K562 (cell line): Measurements from ENCODE around the gene TCF21. TPM values are rescaled to one million over a fixed set of nuclear protein-coding genes. Genes with fewer than 3 reads are reported as not detected.
"Not testable (repeated sequence)": the region's sequence is repeated elsewhere in the genome, so short reads cannot be mapped to it uniquely, and the experiment has no call there.

Experiments used
- ATAC-seq: fragments of 200-7000 bp; cut with Tn5 transposase; 3 replicates; pipeline ENCODE4 v1.9.1; 2020; ENCODE audit warnings: moderate library complexity
- BruUV-seq: library from RNA; stranded (reverse); fragments of 400-500 nt; replicated peaks from 2 replicates; lab custom pipeline; 2021; lab: Mats Ljungman, UMichigan
- CTCF ChIA-PET: fragments of 300-600 bp; formaldehyde crosslinking; extraction: SDS; loops from one replicate; lab custom pipeline; 2021; ENCODE audit warnings: low intra/inter-chr PET ratio; lab: Yijun Ruan, JAX
- POLR2A ChIA-PET: fragments of 300-600, 350-650 bp; sonication (Branson Sonifier 250); formaldehyde crosslinking; extraction: SDS; loops from one replicate; lab custom pipeline; 2021; ENCODE audit warnings: antibody characterized with exemption, inconsistent platforms; lab: Yijun Ruan, JAX
- DNase-seq, 4 experiments: peaks; one replicate each; pipeline versions ENCODE4 v3.0.0 to v3.0.0-alpha.2; 2011 to 2018; ENCODE audit warnings: low spot score in 3 of 4, mixed read lengths in 3 of 4; ENCODE audit errors: extremely low read depth in 1 of 4
- FAIRE-seq: peaks from 2 replicates; lab custom pipeline; 2011; peaks lifted over from hg19 to GRCh38; lab: Jason Lieb, UNC
- H2AFZ ChIP-seq: 2 replicates; pipeline ENCODE4 v1.6.0; 2011; ENCODE audit warnings: low read depth, low read length, control low read depth, inconsistent platforms
- H3K27ac ChIP-seq: fragments of 200-600 bp; 3 replicates; pipeline ENCODE4 v1.8.0; 2011; ENCODE audit warnings: low read depth, mild to moderate bottlenecking, control low read depth, inconsistent platforms, low read length, moderate library complexity, mixed read lengths; ENCODE audit errors: extremely low read depth
- H3K27me3 ChIP-seq, 2 experiments: fragments of 300-600 bp in 1 of 2; 2 replicates in 1 of 2; 3 replicates in 1 of 2; pipeline versions ENCODE4 v1.6.0 to v1.8.0; 2011; ENCODE audit warnings: inconsistent platforms in 2 of 2, low read length in 2 of 2, mild to moderate bottlenecking in 1 of 2, mixed read lengths in 1 of 2, moderate library complexity in 1 of 2; ENCODE audit not compliant: control insufficient read depth in 2 of 2, insufficient read depth in 2 of 2
- H3K36me3 ChIP-seq: fragments of 300-600 bp; 3 replicates; pipeline ENCODE4 v1.8.0; 2011; ENCODE audit warnings: mild to moderate bottlenecking, low read length, inconsistent platforms; ENCODE audit not compliant: control insufficient read depth, insufficient read depth
- H3K4me1 ChIP-seq, 2 experiments: fragments of 200-600 bp in 1 of 2; replicated peaks in 1 of 2; 2 replicates in 1 of 2; 3 replicates in 1 of 2; pipeline versions ENCODE4 v1.5.1 to v1.8.0; 2011; ENCODE audit warnings: inconsistent platforms in 2 of 2, low read length in 2 of 2, mild to moderate bottlenecking in 1 of 2, mixed read lengths in 1 of 2, moderate library complexity in 1 of 2; ENCODE audit not compliant: control insufficient read depth in 2 of 2, insufficient read depth in 2 of 2
- H3K4me2 ChIP-seq: 2 replicates; pipeline ENCODE4 v1.6.1; 2011; ENCODE audit warnings: low read length, control low read depth, inconsistent platforms, mixed read lengths; ENCODE audit not compliant: insufficient read depth
- H3K4me3 ChIP-seq: fragments of 200-600 bp; sonication (generic), shearing (Covaris generic); 2 replicates; pipeline ENCODE4 v1.5.1; 2016; ENCODE audit warnings: control low read depth, inconsistent platforms
- H3K79me2 ChIP-seq: fragments of 200-600 bp; 3 replicates; pipeline ENCODE4 v1.8.0; 2011; ENCODE audit warnings: low read length, inconsistent platforms; ENCODE audit not compliant: control insufficient read depth, insufficient read depth
- H3K9ac ChIP-seq, 2 experiments: 2 replicates each; pipeline versions ENCODE4 v1.6.0 to v1.6.1; 2011; ENCODE audit warnings: low read depth in 2 of 2, low read length in 2 of 2, control low read depth in 1 of 2, inconsistent platforms in 1 of 2, mild to moderate bottlenecking in 1 of 2, mixed read lengths in 1 of 2; ENCODE audit not compliant: insufficient read depth in 1 of 2
- H3K9me1 ChIP-seq: one replicate; pipeline ENCODE4 v1.6.0; 2011; ENCODE audit warnings: inconsistent platforms, mild to moderate bottlenecking, low read length, moderate library complexity; ENCODE audit not compliant: control insufficient read depth, insufficient read depth
- H3K9me3 ChIP-seq: replicated peaks from 2 replicates; pipeline ENCODE4 v1.5.1; 2011; ENCODE audit warnings: low read depth, low read length, inconsistent platforms; ENCODE audit not compliant: control insufficient read depth, insufficient read depth
- H4K20me1 ChIP-seq: replicated peaks from 2 replicates; pipeline ENCODE4 v1.6.1; 2011; ENCODE audit warnings: low read length, inconsistent platforms, mixed read lengths; ENCODE audit not compliant: control insufficient read depth, insufficient read depth
- ARID3B ChIP-seq: fragments of 250-450 bp; sonication (Bioruptor Pico); IDR thresholded peaks from 2 replicates; pipeline ENCODE4 v1.4.0; 2020; ENCODE audit warnings: borderline replicate concordance
- PATZ1 ChIP-seq: fragments of 250-450 bp; sonication (Bioruptor Pico); IDR thresholded peaks from 2 replicates; pipeline ENCODE4 v1.5.0; 2020; ENCODE audit warnings: mild to moderate bottlenecking, borderline replicate concordance
- RAD21 ChIP-seq, 2 experiments: fragments of 250-450 bp in 1 of 2; fragments of 450-650 bp in 1 of 2; sonication (Bioruptor Pico) in 1 of 2; formaldehyde crosslinking in 1 of 2; IDR thresholded peaks in 1 of 2; conservative IDR thresholded peaks in 1 of 2; 2 replicates each; pipeline versions ENCODE4 v1.4.0 to v1.8.0; 2020 to 2022; ENCODE audit warnings: mild to moderate bottlenecking in 2 of 2, moderate library complexity in 1 of 2
- WGBS: fragments of 100-300 bp; shearing (Covaris generic); methylation state at CpG from one replicate; pipeline ENCODE4 v1.1.6; 2016; ENCODE audit warnings: low coverage, mixed read lengths; ENCODE audit not compliant: insufficient coverage; ENCODE audit errors: missing lambda C conversion rate; 5-methylcytosine and 5-hydroxymethylcytosine counted together
- in situ Hi-C: fragments of 300-500 bp; cut with MboI; formaldehyde crosslinking; loops from 4 replicates; pipeline ENCODE4 v1.15.0; 2018; ENCODE audit warnings: inconsistent platforms, mixed read lengths
- intact Hi-C: fragments of 100-400 bp; cut with micrococcal nuclease; formaldehyde crosslinking; loops from 2 replicates; pipeline ENCODE4 v1.14.2; 2022
- polyA plus RNA-seq, 8 experiments: library from polyadenylated mRNA; depleted of rRNA in 4 of 8; stranded (reverse) in 5 of 8; unstranded in 3 of 8; fragments of >200 nt; fragmentation: Nextera tagmentation in 2 of 8; fragmentation: Illumina TruSeq in 1 of 8; extraction: Ambion mirVana in 2 of 8; extraction: Trizol in 1 of 8; gene quantifications; 2 replicates each; pipeline versions ENCODE4 v1.2.1 to v1.2.3, GENCODE V29; 2011 to 2014; ENCODE audit warnings: inconsistent platforms in 1 of 8, missing spikeins in 1 of 8
- total RNA-seq, 7 experiments: library from RNA; depleted of rRNA in 6 of 7; stranded (reverse); fragments of >200 nt in 6 of 7; fragmentation: Illumina TruSeq in 2 of 7; extraction: Trizol in 2 of 7; gene quantifications; 2 replicates each; pipeline versions ENCODE4 v1.2.1 to v1.2.3, GENCODE V29; 2011 to 2021; ENCODE audit warnings: low replicate concordance in 1 of 7
- TF ChIP-seq, protein P1 (sequence below), 2 experiments: fragments of 450-650 bp; formaldehyde crosslinking in 1 of 2; IDR thresholded peaks; 2 replicates each; pipeline versions ENCODE4 v1.4.0 to v1.6.1; 2014 to 2020; ENCODE audit warnings: mild to moderate bottlenecking in 2 of 2, borderline replicate concordance in 1 of 2, low read depth in 1 of 2

TCF21 gene
- total and polyA plus RNA-seq, 9 of the 15 experiments (the other 6 are each of a cell fraction or from before 2014, with no cell fraction given): not detected

GRCh38 chr6:133923938-133924593, 35.2 kb downstream of the TCF21 start (continued):
- no peak for TF ChIP-seq ARID3B (CRISPR knock-in tag)
- TF ChIP-seq PATZ1 (CRISPR knock-in tag): no peak

GRCh38 chr6:133931221-133931620, 42.3 kb downstream of the TCF21 start:
- H2AFZ ChIP-seq, H3K4me3 ChIP-seq, FAIRE-seq, H3K4me1 ChIP-seq, BruUV-seq, DNase-seq, in situ Hi-C loops, H3K79me2 ChIP-seq, intact Hi-C loops, H3K9me3 ChIP-seq, H3K4me2 ChIP-seq, H3K9ac ChIP-seq, H3K27ac ChIP-seq, H3K9me1 ChIP-seq, H3K36me3 ChIP-seq, H4K20me1 ChIP-seq, ATAC-seq, H3K27me3 ChIP-seq: not testable (repeated sequence)
- CTCF ChIA-PET: interaction anchor here (1.2 kb wide), 1 partner anchor 166 kb away, joined by 3 read pairs; no protein-coding TSS in a partner anchor
- POLR2A ChIA-PET: interaction anchor here (0.6 kb wide), 1 partner anchor 207 kb away, joined by 3 read pairs; no protein-coding TSS in a partner anchor
- 28% methylated on average over 5 of the region's 6 CpGs for WGBS
- TF ChIP-seq, protein P1, sequence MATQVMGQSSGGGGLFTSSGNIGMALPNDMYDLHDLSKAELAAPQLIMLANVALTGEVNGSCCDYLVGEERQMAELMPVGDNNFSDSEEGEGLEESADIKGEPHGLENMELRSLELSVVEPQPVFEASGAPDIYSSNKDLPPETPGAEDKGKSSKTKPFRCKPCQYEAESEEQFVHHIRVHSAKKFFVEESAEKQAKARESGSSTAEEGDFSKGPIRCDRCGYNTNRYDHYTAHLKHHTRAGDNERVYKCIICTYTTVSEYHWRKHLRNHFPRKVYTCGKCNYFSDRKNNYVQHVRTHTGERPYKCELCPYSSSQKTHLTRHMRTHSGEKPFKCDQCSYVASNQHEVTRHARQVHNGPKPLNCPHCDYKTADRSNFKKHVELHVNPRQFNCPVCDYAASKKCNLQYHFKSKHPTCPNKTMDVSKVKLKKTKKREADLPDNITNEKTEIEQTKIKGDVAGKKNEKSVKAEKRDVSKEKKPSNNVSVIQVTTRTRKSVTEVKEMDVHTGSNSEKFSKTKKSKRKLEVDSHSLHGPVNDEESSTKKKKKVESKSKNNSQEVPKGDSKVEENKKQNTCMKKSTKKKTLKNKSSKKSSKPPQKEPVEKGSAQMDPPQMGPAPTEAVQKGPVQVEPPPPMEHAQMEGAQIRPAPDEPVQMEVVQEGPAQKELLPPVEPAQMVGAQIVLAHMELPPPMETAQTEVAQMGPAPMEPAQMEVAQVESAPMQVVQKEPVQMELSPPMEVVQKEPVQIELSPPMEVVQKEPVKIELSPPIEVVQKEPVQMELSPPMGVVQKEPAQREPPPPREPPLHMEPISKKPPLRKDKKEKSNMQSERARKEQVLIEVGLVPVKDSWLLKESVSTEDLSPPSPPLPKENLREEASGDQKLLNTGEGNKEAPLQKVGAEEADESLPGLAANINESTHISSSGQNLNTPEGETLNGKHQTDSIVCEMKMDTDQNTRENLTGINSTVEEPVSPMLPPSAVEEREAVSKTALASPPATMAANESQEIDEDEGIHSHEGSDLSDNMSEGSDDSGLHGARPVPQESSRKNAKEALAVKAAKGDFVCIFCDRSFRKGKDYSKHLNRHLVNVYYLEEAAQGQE (IDR thresholded peaks at IDR 0.05; ENCODE audit: borderline replicate concordance): peak; percentile 67; the same call in 1 of the 2 replicates
- TF ChIP-seq, protein P1 (CRISPR knock-in tag; IDR thresholded peaks at IDR 0.05; ENCODE audit: low read depth): not testable (repeated sequence)
- TF ChIP-seq RAD21 (CRISPR knock-in tag; conservative IDR thresholded peaks at IDR 0.05 in 1 of 2, IDR thresholded peaks at IDR 0.05 in 1 of 2): peak; percentile 10 to 69; a peak in 2 of 4 replicates
